GM19467 (cell line): ENCODE measurements around the gene FBXW5.

Experiments used
- ATAC-seq: cut with Tn5 transposase; IDR thresholded peaks from one replicate; pipeline ENCODE4 v1.9.1; 2021; ENCODE audit warnings: mild to moderate bottlenecking, moderate library complexity; ENCODE audit not compliant: unreplicated experiment

The FBXW5 gene

GRCh38 chr9:136944519-136945332 is at the start of gene FBXW5, which contains the start of gene C8G:
Gene FBXW5, minus strand, starts transcription at chr9:136944738. Its CDS starts 655 bp downstream, at chr9:136944083.
Gene C8G, plus strand, starts transcription at chr9:136945243. Its CDS starts 78 bp downstream, at chr9:136945321.
- peak; percentile 70 for ATAC-seq

- no peak for ATAC-seq
These were observed 48.4 kb upstream of the FBXW5 start for GRCh38 chr9:136992819-136993369.

- peak; percentile 64 for ATAC-seq
These were observed 47.7 kb upstream of the FBXW5 start, which contains the start of gene PAXX for GRCh38 chr9:136991993-136992818. Gene PAXX, plus strand, starts transcription at chr9:136992422. Its CDS starts 22 bp downstream, at chr9:136992444.

- no peak for ATAC-seq
These were observed 45.8 kb upstream of the FBXW5 start for GRCh38 chr9:136990242-136990911.

- no peak for ATAC-seq
These were observed 44.3 kb upstream of the FBXW5 start for GRCh38 chr9:136988872-136989271.

GRCh38 chr9:136985853-136986252 is 41.3 kb upstream of the FBXW5 start:
- ATAC-seq, result no peak

- no peak for ATAC-seq
These were observed 40.6 kb upstream of the FBXW5 start for GRCh38 chr9:136985027-136985602.

GRCh38 chr9:136984464-136985026 is 40.0 kb upstream of the FBXW5 start:
- ATAC-seq, result no peak

GRCh38 chr9:136983656-136984314 is 39.2 kb upstream of the FBXW5 start:
- no peak for ATAC-seq

- ATAC-seq, result no peak
These were observed 38.6 kb upstream of the FBXW5 start for GRCh38 chr9:136983167-136983566.

- no peak for ATAC-seq
These were observed 37.9 kb upstream of the FBXW5 start, which contains the start of gene LCNL1 for GRCh38 chr9:136982232-136983051. Gene LCNL1, plus strand, starts transcription at chr9:136982993. Its CDS starts 594 bp downstream, at chr9:136983587.

- ATAC-seq, result no peak
These were observed 37.2 kb upstream of the FBXW5 start for GRCh38 chr9:136981588-136982231.

GRCh38 chr9:136980669-136981478 is 36.3 kb upstream of the FBXW5 start:
- ATAC-seq, result no peak

- no peak for ATAC-seq
These were observed 35.4 kb upstream of the FBXW5 start for GRCh38 chr9:136979769-136980587.

GRCh38 chr9:136978865-136979544 is 34.5 kb upstream of the FBXW5 start:
- no peak for ATAC-seq
